Neural cell (in vitro differentiated cells): Measurements from ENCODE around the gene FASTKD1.
A peak's percentile ranks its signal among the peaks of the same experiment; 100 is the strongest.

Experiments
- MXI1 ChIP-seq: fragments of 450-650 bp; conservative IDR thresholded peaks from 2 replicates; pipeline ENCODE4 v1.6.1; 2014; ENCODE audit warnings: antibody characterized with exemption, mild to moderate bottlenecking; ENCODE audit not compliant: poor library complexity, severe bottlenecking
- POLR2AphosphoS5 ChIP-seq: IDR thresholded peaks from 2 replicates; pipeline ENCODE4 v1.6.1; 2012
- TAF1 ChIP-seq: IDR thresholded peaks from 2 replicates; pipeline ENCODE4 v1.6.1; 2012; ENCODE audit warnings: low read depth
- TF ChIP-seq, protein P1 (sequence below): fragments of 450-650 bp; IDR thresholded peaks from 2 replicates; pipeline ENCODE4 v1.5.1; 2014; ENCODE audit warnings: antibody characterized with exemption, mild to moderate bottlenecking, moderate library complexity; ENCODE audit not compliant: poor library complexity, severe bottlenecking

DNA sequence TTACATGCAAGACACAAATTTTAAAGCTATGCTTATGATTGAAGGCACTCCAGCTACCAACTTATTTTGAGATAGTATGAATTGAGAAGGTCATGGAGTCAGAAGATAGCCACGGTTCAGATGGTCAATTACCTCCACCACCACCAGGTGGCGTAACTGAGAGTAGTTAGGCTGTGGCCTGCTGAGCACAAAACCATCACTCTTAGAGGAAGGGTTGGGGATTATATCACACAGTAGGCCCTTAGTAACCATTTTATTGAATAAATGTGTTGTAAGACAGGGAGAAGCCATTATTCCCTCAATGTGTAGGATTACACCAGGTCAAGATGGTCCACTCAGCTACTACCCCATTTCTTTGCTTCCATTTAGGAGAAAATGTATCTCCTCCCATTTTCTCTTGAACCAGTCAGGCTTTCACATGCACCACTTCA, 45.4 kb downstream of the FASTKD1 start:
- no peak for TF ChIP-seq MXI1
- TF ChIP-seq, protein P1, sequence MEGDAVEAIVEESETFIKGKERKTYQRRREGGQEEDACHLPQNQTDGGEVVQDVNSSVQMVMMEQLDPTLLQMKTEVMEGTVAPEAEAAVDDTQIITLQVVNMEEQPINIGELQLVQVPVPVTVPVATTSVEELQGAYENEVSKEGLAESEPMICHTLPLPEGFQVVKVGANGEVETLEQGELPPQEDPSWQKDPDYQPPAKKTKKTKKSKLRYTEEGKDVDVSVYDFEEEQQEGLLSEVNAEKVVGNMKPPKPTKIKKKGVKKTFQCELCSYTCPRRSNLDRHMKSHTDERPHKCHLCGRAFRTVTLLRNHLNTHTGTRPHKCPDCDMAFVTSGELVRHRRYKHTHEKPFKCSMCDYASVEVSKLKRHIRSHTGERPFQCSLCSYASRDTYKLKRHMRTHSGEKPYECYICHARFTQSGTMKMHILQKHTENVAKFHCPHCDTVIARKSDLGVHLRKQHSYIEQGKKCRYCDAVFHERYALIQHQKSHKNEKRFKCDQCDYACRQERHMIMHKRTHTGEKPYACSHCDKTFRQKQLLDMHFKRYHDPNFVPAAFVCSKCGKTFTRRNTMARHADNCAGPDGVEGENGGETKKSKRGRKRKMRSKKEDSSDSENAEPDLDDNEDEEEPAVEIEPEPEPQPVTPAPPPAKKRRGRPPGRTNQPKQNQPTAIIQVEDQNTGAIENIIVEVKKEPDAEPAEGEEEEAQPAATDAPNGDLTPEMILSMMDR, result peak; percentile 52
- no peak for TF ChIP-seq POLR2AphosphoS5
- TF ChIP-seq TAF1, result no peak
